ENCODE data around the gene PIGC.

- TF ChIP-seq CTCF (IDR thresholded peaks at IDR 0.05): no peak
- no peak for TF ChIP-seq POLR2A (IDR thresholded peaks at IDR 0.05)
- no peak for TF ChIP-seq EP300 (IDR thresholded peaks at IDR 0.05)
Measured at GRCh38 chr1:172431204-172431603, 12.7 kb downstream of the PIGC start.
